ENCODE results near the gene NAALADL2. TPM values are rescaled to one million over a fixed set of nuclear protein-coding genes. Genes with fewer than 3 reads are reported as not detected.

The NAALADL2 gene
- total and polyA plus RNA-seq, 5 donors, result 1.3 to 10.7 (median 9.7) TPM

GRCh38 chr3:175312791-175313190, 453.7 kb downstream of the NAALADL2 start:
- Histone ChIP-seq H3K27ac (ENCODE audit: low read length) (no peak overlapping the region), H3K4me1 (ENCODE audit: control insufficient read depth, insufficient read depth, low read length) (no peaks in the 10 kb centered on the region), H3K27me3 (ENCODE audit: control insufficient read depth, insufficient read depth) (no peaks in the 10 kb centered on the region), H3K9me3 (ENCODE audit: control insufficient read depth, low read length) (no peaks in the 10 kb centered on the region), H3K4me3 (ENCODE audit: low read length) (no peak overlapping the region)
- intact Hi-C loops (cut with DNase I), result no loop called here
- ATAC-seq (no peak), DNase-seq (no peak)
- WGBS, result 86% methylated on average over 4 of the region's 4 CpGs

GRCh38 chr3:175316799-175317198, 457.7 kb downstream of the NAALADL2 start:
- no peaks in the 10 kb centered on the region for H3K4me1 ChIP-seq (ENCODE audit: control insufficient read depth, insufficient read depth, low read length)
- H3K4me3 ChIP-seq (ENCODE audit: low read length), result no peak overlapping the region
- DNase-seq, result no peak
- ATAC-seq, result no peak
- H3K27me3 ChIP-seq (ENCODE audit: control insufficient read depth, insufficient read depth), result no peaks in the 10 kb centered on the region
- WGBS, result 66% methylated on average over 1 of the region's 1 CpG
- H3K27ac ChIP-seq (ENCODE audit: low read length), result no peak overlapping the region
- intact Hi-C loops (cut with DNase I), result no loop called here
- H3K9me3 ChIP-seq (ENCODE audit: control insufficient read depth, low read length), result no peaks in the 10 kb centered on the region

- ATAC-seq (no peak), DNase-seq (no peak)
- no peaks in the 10 kb centered on the region for H3K27me3 ChIP-seq (ENCODE audit: control insufficient read depth, insufficient read depth)
- no peaks in the 10 kb centered on the region for H3K9me3 ChIP-seq (ENCODE audit: control insufficient read depth, low read length)
- WGBS, result 69% methylated on average over 1 of the region's 1 CpG
- intact Hi-C loops (cut with DNase I), result no loop called here
- H3K4me3 ChIP-seq (ENCODE audit: low read length), result no peak overlapping the region
- no peak overlapping the region for H3K27ac ChIP-seq (ENCODE audit: low read length)
- no peaks in the 10 kb centered on the region for H3K4me1 ChIP-seq (ENCODE audit: control insufficient read depth, insufficient read depth, low read length)
Observed at GRCh38 chr3:175325440-175325839, 466.3 kb downstream of the NAALADL2 start.

GRCh38 chr3:175326041-175326440, 466.9 kb downstream of the NAALADL2 start:
- Histone ChIP-seq H3K4me1 (ENCODE audit: control insufficient read depth, insufficient read depth, low read length) (no peaks in the 10 kb centered on the region), H3K27me3 (ENCODE audit: control insufficient read depth, insufficient read depth) (no peaks in the 10 kb centered on the region), H3K9me3 (ENCODE audit: control insufficient read depth, low read length) (no peaks in the 10 kb centered on the region), H3K4me3 (ENCODE audit: low read length) (no peak overlapping the region), H3K27ac (ENCODE audit: low read length) (no peak overlapping the region)
- intact Hi-C loops (cut with DNase I), result no loop called here
- ATAC-seq (no peak), DNase-seq (no peak)
- WGBS, result 81% methylated on average over 4 of the region's 4 CpGs

GRCh38 chr3:175329373-175329772, 470.2 kb downstream of the NAALADL2 start:
- ATAC-seq, result no peak
- no peak for DNase-seq
- no peaks in the 10 kb centered on the region for H3K9me3 ChIP-seq (ENCODE audit: control insufficient read depth, low read length)
- H3K27me3 ChIP-seq (ENCODE audit: control insufficient read depth, insufficient read depth), result no peaks in the 10 kb centered on the region
- no peak overlapping the region for H3K27ac ChIP-seq (ENCODE audit: low read length)
- H3K4me3 ChIP-seq (ENCODE audit: low read length), result no peak overlapping the region
- no peaks in the 10 kb centered on the region for H3K4me1 ChIP-seq (ENCODE audit: control insufficient read depth, insufficient read depth, low read length)
- WGBS, result 85% methylated on average over 2 of the region's 2 CpGs
- intact Hi-C loops (cut with DNase I), result no loop called here

GRCh38 chr3:175335229-175335628, 476.1 kb downstream of the NAALADL2 start:
- Histone ChIP-seq H3K4me3 (ENCODE audit: low read length) (no peak overlapping the region), H3K9me3 (ENCODE audit: control insufficient read depth, low read length) (no peaks in the 10 kb centered on the region), H3K4me1 (ENCODE audit: control insufficient read depth, insufficient read depth, low read length) (no peaks in the 10 kb centered on the region), H3K27ac (ENCODE audit: low read length) (no peak overlapping the region), H3K27me3 (ENCODE audit: control insufficient read depth, insufficient read depth) (no peaks in the 10 kb centered on the region)
- DNase-seq, result no peak
- intact Hi-C loops (cut with DNase I), result no loop called here
- ATAC-seq, result no peak
- 61% methylated on average over 2 of the region's 2 CpGs for WGBS

- DNase-seq (no peak), ATAC-seq (no peak)
- intact Hi-C loops (cut with DNase I), result no loop called here
- Histone ChIP-seq H3K9me3 (ENCODE audit: control insufficient read depth, low read length) (no peaks in the 10 kb centered on the region), H3K4me3 (ENCODE audit: low read length) (no peak overlapping the region), H3K27me3 (ENCODE audit: control insufficient read depth, insufficient read depth) (no peaks in the 10 kb centered on the region), H3K4me1 (ENCODE audit: control insufficient read depth, insufficient read depth, low read length) (no peaks in the 10 kb centered on the region), H3K27ac (ENCODE audit: low read length) (no peak overlapping the region)
- WGBS, result 78% methylated on average over 2 of the region's 2 CpGs
Observed at GRCh38 chr3:175336406-175337133, 477.4 kb downstream of the NAALADL2 start.

- H3K4me1 ChIP-seq (ENCODE audit: control insufficient read depth, insufficient read depth, low read length), result no peaks in the 10 kb centered on the region
- intact Hi-C loops (cut with DNase I), result no loop called here
- no peak for ATAC-seq
- H3K9me3 ChIP-seq (ENCODE audit: control insufficient read depth, low read length), result no peaks in the 10 kb centered on the region
- H3K27me3 ChIP-seq (ENCODE audit: control insufficient read depth, insufficient read depth), result no peaks in the 10 kb centered on the region
- H3K27ac ChIP-seq (ENCODE audit: low read length), result no peak overlapping the region
- WGBS, result 89% methylated on average over 2 of the region's 2 CpGs
- no peak overlapping the region for H3K4me3 ChIP-seq (ENCODE audit: low read length)
- no peak for DNase-seq
Observed at GRCh38 chr3:175337631-175338030, 478.5 kb downstream of the NAALADL2 start.

GRCh38 chr3:175338775-175339535, 479.8 kb downstream of the NAALADL2 start:
- ATAC-seq (peak; percentile 31 to 63), DNase-seq (peak in 1 of 3 donors; percentile 37)
- Histone ChIP-seq H3K27ac (ENCODE audit: low read length) (no peak overlapping the region), H3K4me3 (ENCODE audit: low read length) (no peak overlapping the region), H3K9me3 (ENCODE audit: control insufficient read depth, low read length) (no peaks in the 10 kb centered on the region), H3K4me1 (ENCODE audit: control insufficient read depth, insufficient read depth, low read length) (no peaks in the 10 kb centered on the region), H3K27me3 (ENCODE audit: control insufficient read depth, insufficient read depth) (no peaks in the 10 kb centered on the region)
- intact Hi-C loops (cut with DNase I), result no loop called here
- WGBS, result 70% methylated on average over 7 of the region's 7 CpGs

- DNase-seq (no peak), ATAC-seq (no peak)
- no peak overlapping the region for H3K27ac ChIP-seq (ENCODE audit: low read length)
- H3K9me3 ChIP-seq (ENCODE audit: control insufficient read depth, low read length), result no peaks in the 10 kb centered on the region
- no peaks in the 10 kb centered on the region for H3K27me3 ChIP-seq (ENCODE audit: control insufficient read depth, insufficient read depth)
- intact Hi-C loops (cut with DNase I), result no loop called here
- 84% methylated on average over 2 of the region's 2 CpGs for WGBS
- no peaks in the 10 kb centered on the region for H3K4me1 ChIP-seq (ENCODE audit: control insufficient read depth, insufficient read depth, low read length)
- H3K4me3 ChIP-seq (ENCODE audit: low read length), result no peak overlapping the region
Observed at GRCh38 chr3:175340338-175341015, 481.3 kb downstream of the NAALADL2 start.

GRCh38 chr3:175342196-175342595, 483.1 kb downstream of the NAALADL2 start:
- Histone ChIP-seq H3K4me1 (ENCODE audit: control insufficient read depth, insufficient read depth, low read length) (no peaks in the 10 kb centered on the region), H3K27me3 (ENCODE audit: control insufficient read depth, insufficient read depth) (no peaks in the 10 kb centered on the region), H3K27ac (ENCODE audit: low read length) (no peak overlapping the region), H3K9me3 (ENCODE audit: control insufficient read depth, low read length) (no peaks in the 10 kb centered on the region), H3K4me3 (ENCODE audit: low read length) (no peak overlapping the region)
- intact Hi-C loops (cut with DNase I), result no loop called here
- WGBS, result 74% methylated on average over 3 of the region's 3 CpGs
- DNase-seq (no peak), ATAC-seq (no peak)
